CD4-positive, alpha-beta T cell (primary cell): ENCODE results near the gene PSMD9. TPM values are rescaled to one million over a fixed set of nuclear protein-coding genes. Genes with fewer than 3 reads are reported as not detected.

Source experiments
- ATAC-seq: fragments of 200-7000 bp; cut with Tn5 transposase; one replicate; pipeline ENCODE4 v1.10.0; 2022; ENCODE audit warnings: mild to moderate bottlenecking; ENCODE audit not compliant: poor library complexity
- CTCF ChIA-PET: fragments of 350-600 bp; sonication (Branson Sonifier 250); formaldehyde crosslinking; loops from one replicate; lab custom pipeline; 2021; ENCODE audit warnings: antibody characterized with exemption, inconsistent platforms; lab: Charles Lee
- POLR2A ChIA-PET: fragments of 350-600 bp; sonication (Branson Sonifier 250); formaldehyde crosslinking; loops from one replicate; lab custom pipeline; 2021; ENCODE audit warnings: antibody characterized with exemption, inconsistent platforms; lab: Charles Lee
- DNase-seq, 14 experiments: peaks; one replicate each; pipeline ENCODE4 v3.0.0-alpha.2; 2013 to 2020; ENCODE audit warnings: mixed read lengths in 2 of 14
- H3K27ac ChIP-seq, 2 donors: one replicate each; pipeline versions ENCODE4 v1.5.1 to v1.7.0; 2013; ENCODE audit warnings: low read length in 2 of 2, low read depth in 1 of 2, mild to moderate bottlenecking in 1 of 2
- H3K27me3 ChIP-seq, 2 experiments: 1 replicate in 1 of 2; 2 replicates in 1 of 2; pipeline versions ENCODE4 v1.6.1 to v1.7.0; 2013; ENCODE audit warnings: low read length in 2 of 2, control low read depth in 1 of 2, mild to moderate bottlenecking in 1 of 2, moderate library complexity in 1 of 2; ENCODE audit not compliant: insufficient read depth in 2 of 2, control insufficient read depth in 1 of 2
- H3K36me3 ChIP-seq: one replicate; pipeline ENCODE4 v1.6.1; 2013; ENCODE audit warnings: low read length, control low read depth; ENCODE audit not compliant: insufficient read depth
- H3K4me1 ChIP-seq: one replicate; pipeline ENCODE4 v1.6.1; 2013; ENCODE audit warnings: low read length, control low read depth; ENCODE audit not compliant: insufficient read depth
- H3K4me3 ChIP-seq: one replicate; pipeline ENCODE4 v1.5.1; 2013; ENCODE audit warnings: mild to moderate bottlenecking, low read length, moderate library complexity
- H3K9me3 ChIP-seq, 2 experiments: 1 replicate in 1 of 2; 2 replicates in 1 of 2; pipeline versions ENCODE4 v1.6.1 to v1.7.0; 2013; ENCODE audit warnings: low read length in 2 of 2, mild to moderate bottlenecking in 2 of 2, control low read depth in 1 of 2, moderate library complexity in 1 of 2; ENCODE audit not compliant: control insufficient read depth in 1 of 2, insufficient read depth in 1 of 2
- H3K27ac Mint-ChIP-seq: one replicate; pipeline ENCODE4 v1.8.0; 2020; ENCODE audit warnings: mixed read lengths
- H3K27me3 Mint-ChIP-seq: one replicate; pipeline ENCODE4 v1.8.0; 2021; ENCODE audit warnings: mixed read lengths
- H3K36me3 Mint-ChIP-seq: one replicate; pipeline ENCODE4 v1.8.0; 2021; ENCODE audit warnings: low read depth, mixed read lengths
- H3K4me1 Mint-ChIP-seq: one replicate; pipeline ENCODE4 v1.8.0; 2021; ENCODE audit warnings: low read depth, mixed read lengths
- H3K4me3 Mint-ChIP-seq: one replicate; pipeline ENCODE4 v1.8.0; 2020; ENCODE audit warnings: mild to moderate bottlenecking, mixed read lengths
- H3K9me3 Mint-ChIP-seq: one replicate; pipeline ENCODE4 v1.8.0; 2020; ENCODE audit warnings: mixed read lengths
- CTCF ChIP-seq: fragments of 200-600 bp; IDR thresholded peaks from one replicate; pipeline ENCODE4 v1.8.0; 2022; ENCODE audit warnings: antibody characterized with exemption, mild to moderate bottlenecking
- intact Hi-C, 2 experiments: fragments of 100-400 bp; cut with DNase I in 1 of 2; cut with micrococcal nuclease in 1 of 2; formaldehyde crosslinking; loops; one replicate each; pipeline versions ENCODE4 v1.15.1 to v1.9.0; 2023 to 2025; cut with DNase I, micrococcal nuclease
- total RNA-seq, 174 experiments: library from RNA in 2 of 174; stranded (reverse) in 2 of 174; gene quantifications; one replicate each; pipeline ENCODE4 v1.2.3 and lab custom pipeline; 2021 to 2026

PSMD9 gene
- total RNA-seq, 2 experiments from 2014 or later = 29.5 to 31.8 TPM

DNA sequence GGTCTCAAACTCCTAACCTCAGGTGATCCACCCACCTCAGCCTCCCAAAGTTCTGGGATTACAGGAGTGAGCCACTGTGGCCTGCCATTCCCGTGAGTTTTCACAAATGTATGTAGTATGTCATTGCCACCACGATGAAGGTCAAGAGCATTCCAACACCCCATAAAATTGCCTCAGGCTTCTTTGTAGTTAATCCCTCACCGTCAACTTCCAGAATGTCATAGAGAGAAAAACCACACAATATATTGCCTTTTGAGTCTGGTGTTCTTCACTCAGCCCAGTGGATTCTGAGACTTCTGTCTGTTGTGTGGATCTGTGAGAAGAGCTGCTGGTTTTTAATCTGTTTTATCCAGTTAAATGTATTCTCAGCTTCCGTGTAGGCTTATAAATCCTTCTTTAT lies 17.2 kb downstream of the PSMD9 start:
- H3K36me3 ChIP-seq = peaks cover 62% of the 10 kb centered on the region
- intact Hi-C loops = no loop called here
- TF ChIP-seq CTCF = no peak

GRCh38 chr12:121908702-121909101 lies 20.1 kb downstream of the PSMD9 start:
- CTCF ChIA-PET = no interaction called here

More for the DNA sequence above, 17.2 kb downstream of the PSMD9 start:
- H3K4me1 ChIP-seq = peaks cover 5% of the 10 kb centered on the region
- Mint-ChIP-seq H3K4me1 (peaks cover 7% of the 10 kb centered on the region), H3K36me3 (peaks cover 73% of the 10 kb centered on the region), H3K9me3 (no peaks in the 10 kb centered on the region), H3K4me3 (no peak overlapping the region), H3K27me3 (no peaks in the 10 kb centered on the region), H3K27ac (no peak overlapping the region)
- ATAC-seq (no peak), DNase-seq (no peak)
- H3K27me3 ChIP-seq = no peaks in the 10 kb centered on the region
- no peak overlapping the region for H3K4me3 ChIP-seq
- H3K9me3 ChIP-seq = no peaks in the 10 kb centered on the region
- ChIA-PET CTCF (no interaction called here), POLR2A (no interaction called here)
- no peak overlapping the region for H3K27ac ChIP-seq

DNA sequence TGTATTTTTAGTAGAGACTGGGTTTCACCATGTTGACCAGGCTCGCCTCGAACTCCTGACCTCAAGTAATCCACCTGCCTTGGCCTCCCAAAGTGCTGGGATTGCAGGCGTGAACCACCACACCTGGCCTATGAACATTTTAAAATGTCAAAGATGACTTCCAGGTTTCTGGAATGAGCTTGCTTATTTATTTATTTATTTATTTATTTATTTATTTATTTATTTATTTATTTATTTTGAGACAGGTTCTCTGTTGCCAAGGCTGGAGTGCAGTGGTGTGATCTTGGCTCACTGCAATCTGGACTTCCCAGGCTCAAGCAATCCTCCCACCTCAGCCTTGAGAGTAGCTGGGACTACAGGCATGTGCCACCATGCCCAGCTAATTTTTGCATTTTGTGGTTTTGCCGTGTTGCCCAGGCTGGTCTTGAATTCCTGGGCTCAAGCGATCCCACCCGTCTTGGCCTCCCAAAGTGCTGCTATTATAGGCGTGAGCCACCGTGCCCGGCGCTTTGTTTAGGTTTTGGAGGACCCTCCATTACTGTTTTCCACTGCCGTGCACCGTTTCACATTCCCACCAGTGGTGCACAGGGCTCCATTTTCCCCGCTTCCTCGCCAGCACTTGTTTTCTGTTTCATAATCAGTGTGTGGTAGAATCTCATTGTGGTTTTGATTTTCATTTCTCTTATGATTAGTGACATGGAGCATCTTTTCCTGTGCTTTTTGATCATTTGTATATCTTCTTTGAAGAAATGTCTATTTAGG lies 23.4 kb downstream of the PSMD9 start:
- intact Hi-C loops = no loop called here
- H3K4me1 ChIP-seq = peaks cover 5% of the 10 kb centered on the region
- H3K4me3 ChIP-seq = no peak overlapping the region
- ATAC-seq (no peak), DNase-seq (no peak)
- H3K36me3 ChIP-seq = peaks cover 56% of the 10 kb centered on the region
- peaks cover 11% of the 10 kb centered on the region for H3K4me1 Mint-ChIP-seq
- ChIA-PET CTCF (interaction anchor here (0.6 kb wide), 1 partner anchor 8 kb away, joined by 3 read pairs; no protein-coding TSS in a partner anchor), POLR2A (interaction anchor here (0.6 kb wide), 1 partner anchor 131 kb away, joined by 4 read pairs; no protein-coding TSS in a partner anchor)
- no peak overlapping the region for H3K4me3 Mint-ChIP-seq
- no peaks in the 10 kb centered on the region for H3K27me3 ChIP-seq
- no peaks in the 10 kb centered on the region for H3K9me3 Mint-ChIP-seq
- H3K27ac ChIP-seq = no peak overlapping the region
- no peak overlapping the region for H3K27ac Mint-ChIP-seq
- H3K27me3 Mint-ChIP-seq = no peaks in the 10 kb centered on the region
- no peaks in the 10 kb centered on the region for H3K9me3 ChIP-seq
- H3K36me3 Mint-ChIP-seq = peaks cover 53% of the 10 kb centered on the region
- TF ChIP-seq CTCF = no peak

More at GRCh38 chr12:121908702-121909101, 20.1 kb downstream of the PSMD9 start:
- no peak for TF ChIP-seq CTCF
- Mint-ChIP-seq H3K9me3 (no peaks in the 10 kb centered on the region), H3K27me3 (no peaks in the 10 kb centered on the region), H3K27ac (peak overlapping the region; percentile 27), H3K4me3 (no peak overlapping the region), H3K4me1 (peaks cover 11% of the 10 kb centered on the region), H3K36me3 (peaks cover 57% of the 10 kb centered on the region)
- H3K27ac ChIP-seq = no peak overlapping the region
- H3K4me1 ChIP-seq = peaks cover 5% of the 10 kb centered on the region
- ATAC-seq (no peak), DNase-seq (no peak)
- no peak overlapping the region for H3K4me3 ChIP-seq
- intact Hi-C loops = no loop called here
- POLR2A ChIA-PET = no interaction called here
- no peaks in the 10 kb centered on the region for H3K9me3 ChIP-seq
- no peaks in the 10 kb centered on the region for H3K27me3 ChIP-seq
- H3K36me3 ChIP-seq = peaks cover 48% of the 10 kb centered on the region
